Measurements from ENCODE around the gene TANGO2.

TANGO2 gene

DNA sequence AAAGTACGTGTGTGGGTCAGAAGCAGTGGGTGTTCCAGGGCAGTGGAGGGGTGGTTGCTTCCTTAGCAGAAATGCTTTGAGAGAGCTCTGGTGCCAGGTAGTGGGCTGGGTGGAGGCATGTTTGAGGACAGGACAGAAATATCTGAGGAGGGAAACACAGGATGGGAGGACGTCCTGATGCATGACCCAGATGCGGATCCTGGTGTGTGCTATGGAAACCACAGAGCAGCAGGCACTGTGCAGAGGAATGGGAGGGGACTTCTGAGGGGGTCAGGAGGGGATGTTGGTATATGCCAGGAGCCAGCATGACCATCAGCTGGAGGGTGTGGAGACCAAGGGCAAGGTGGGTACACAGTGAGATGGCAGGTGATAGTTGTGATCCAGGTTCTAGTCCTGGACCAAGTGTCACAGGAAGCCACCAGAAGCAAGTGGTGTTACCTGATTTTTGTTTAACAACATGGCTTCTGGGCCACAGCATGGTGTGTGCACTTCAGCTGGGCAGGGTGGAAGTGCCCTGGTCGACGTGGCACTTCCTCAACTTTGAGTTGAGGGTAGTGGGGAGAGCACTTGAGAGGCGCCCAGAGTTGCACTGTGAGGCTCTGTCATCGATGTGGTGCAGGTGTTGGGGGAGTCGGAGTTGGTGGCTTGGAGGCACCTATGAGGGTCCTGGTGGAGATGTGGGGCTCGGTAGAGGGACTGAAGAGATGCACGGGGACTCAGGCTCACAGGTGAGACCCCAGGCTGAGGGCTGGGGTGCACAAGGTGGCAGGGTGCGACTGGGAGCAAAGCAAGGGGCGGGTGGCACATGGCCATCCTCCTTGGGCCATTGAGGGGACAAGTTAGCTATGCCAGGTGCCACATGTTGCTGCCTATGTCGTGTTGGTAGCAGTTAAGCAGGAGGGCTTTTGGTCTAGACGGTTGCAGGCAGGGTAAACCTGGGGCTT lies 66.7 kb downstream of the TANGO2 start:
- Histone ChIP-seq H3K4ac (ENCODE audit: low read depth, low read length) (no peak overlapping the region), H3K36me3 (ENCODE audit: control insufficient read depth in 1 of 2, insufficient read depth in 2 of 2, low read length in 2 of 2) (peaks cover 65 to 67% of the 10 kb centered on the region in 2 experiments), H3K79me1 (ENCODE audit: low read length) (no peaks in the 10 kb centered on the region), H3K27me3 (ENCODE audit: insufficient read depth, low read length) (no peaks in the 10 kb centered on the region), H3K4me3 (ENCODE audit: low read depth, low read length) (no peak overlapping the region), H3K79me2 (ENCODE audit: control insufficient read depth, insufficient read depth, low read length, poor library complexity) (peaks cover 18% of the 10 kb centered on the region), H2BK120ac (ENCODE audit: insufficient read depth, low read length, poor library complexity) (no peak overlapping the region), H2AFZ (ENCODE audit: insufficient read depth, low read length, poor library complexity) (no peak overlapping the region), H2BK5ac (ENCODE audit: low read depth, low read length, poor library complexity) (no peak overlapping the region), H4K12ac (ENCODE audit: low read depth, low read length) (no peak overlapping the region), H3K18ac (ENCODE audit: low read length) (no peak overlapping the region), H2BK12ac (ENCODE audit: low read length) (no peak overlapping the region), H3K4me1 (ENCODE audit: control insufficient read depth in 1 of 2, insufficient read depth in 2 of 2, low read length in 2 of 2) (peaks cover 9 to 22% of the 10 kb centered on the region in 2 experiments), H3K14ac (ENCODE audit: low read length) (no peak overlapping the region), H4K8ac (ENCODE audit: low read depth, low read length) (no peak overlapping the region), H2AK5ac (ENCODE audit: low read length) (no peak overlapping the region), H3K9ac (ENCODE audit: low read length) (no peak overlapping the region), H3K4me2 (ENCODE audit: low read length) (no peak overlapping the region), H3K27ac (ENCODE audit: low read depth, low read length) (no peak overlapping the region), H3K9me3 (ENCODE audit: insufficient read depth, low read depth, low read length) (no peaks in the 10 kb centered on the region), H3K23ac (ENCODE audit: low read length) (no peak overlapping the region), H4K91ac (ENCODE audit: low read depth, low read length) (no peak overlapping the region)
- no CpG with 5 or more reads among the region's 14 CpGs for WGBS (ENCODE audit: extremely low coverage, insufficient coverage, insufficient read length)
- no peak for DNase-seq

DNA sequence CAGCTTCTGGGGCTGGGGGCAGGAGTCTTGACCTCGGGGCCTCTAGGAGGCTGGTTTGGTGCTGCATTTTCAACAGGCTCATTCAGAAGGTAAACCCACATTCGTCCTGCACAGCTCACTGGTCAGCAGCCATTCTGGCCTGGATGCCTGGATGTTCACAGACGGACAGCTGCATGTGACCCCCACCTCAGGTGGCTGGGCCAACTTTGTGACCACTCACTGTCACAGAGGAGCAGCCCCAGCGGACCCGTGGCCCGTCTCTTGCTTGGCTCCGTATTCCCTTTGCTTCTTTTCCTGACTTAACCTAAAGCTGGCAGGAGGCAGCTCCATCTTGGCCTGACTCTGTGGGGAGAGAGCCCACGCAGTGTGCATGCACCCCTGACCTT lies 67.3 kb downstream of the TANGO2 start:
- H3K79me1 ChIP-seq (ENCODE audit: low read length) = no peaks in the 10 kb centered on the region
- H2BK5ac ChIP-seq (ENCODE audit: low read depth, low read length, poor library complexity) = no peak overlapping the region
- H3K27me3 ChIP-seq (ENCODE audit: insufficient read depth, low read length) = no peaks in the 10 kb centered on the region
- H3K27ac ChIP-seq (ENCODE audit: low read depth, low read length) = no peak overlapping the region
- no peak overlapping the region for H4K12ac ChIP-seq (ENCODE audit: low read depth, low read length)
- H2AFZ ChIP-seq (ENCODE audit: insufficient read depth, low read length, poor library complexity) = no peak overlapping the region
- H3K14ac ChIP-seq (ENCODE audit: low read length) = no peak overlapping the region
- H3K9ac ChIP-seq (ENCODE audit: low read length) = no peak overlapping the region
- no peak overlapping the region for H2AK5ac ChIP-seq (ENCODE audit: low read length)
- H2BK12ac ChIP-seq (ENCODE audit: low read length) = no peak overlapping the region
- H3K4me2 ChIP-seq (ENCODE audit: low read length) = no peak overlapping the region
- no peak overlapping the region for H3K4ac ChIP-seq (ENCODE audit: low read depth, low read length)
- peaks cover 69 to 72% of the 10 kb centered on the region in 2 experiments for H3K36me3 ChIP-seq (ENCODE audit: control insufficient read depth in 1 of 2, insufficient read depth in 2 of 2, low read length in 2 of 2)
- H4K91ac ChIP-seq (ENCODE audit: low read depth, low read length) = no peak overlapping the region
- no peak overlapping the region for H2BK120ac ChIP-seq (ENCODE audit: insufficient read depth, low read length, poor library complexity)
- H3K23ac ChIP-seq (ENCODE audit: low read length) = no peak overlapping the region
- WGBS (ENCODE audit: extremely low coverage, insufficient coverage, insufficient read length) = no CpG with 5 or more reads among the region's 8 CpGs
- peaks cover 13% of the 10 kb centered on the region for H3K79me2 ChIP-seq (ENCODE audit: control insufficient read depth, insufficient read depth, low read length, poor library complexity)
- H3K4me3 ChIP-seq (ENCODE audit: low read depth, low read length) = no peak overlapping the region
- no peak overlapping the region for H4K8ac ChIP-seq (ENCODE audit: low read depth, low read length)
- no peak overlapping the region for H3K18ac ChIP-seq (ENCODE audit: low read length)
- no peak for DNase-seq
- H3K4me1 ChIP-seq (ENCODE audit: control insufficient read depth in 1 of 2, insufficient read depth in 2 of 2, low read length in 2 of 2) = peaks cover 2 to 15% of the 10 kb centered on the region in 2 experiments
- no peaks in the 10 kb centered on the region for H3K9me3 ChIP-seq (ENCODE audit: insufficient read depth, low read depth, low read length)

DNA sequence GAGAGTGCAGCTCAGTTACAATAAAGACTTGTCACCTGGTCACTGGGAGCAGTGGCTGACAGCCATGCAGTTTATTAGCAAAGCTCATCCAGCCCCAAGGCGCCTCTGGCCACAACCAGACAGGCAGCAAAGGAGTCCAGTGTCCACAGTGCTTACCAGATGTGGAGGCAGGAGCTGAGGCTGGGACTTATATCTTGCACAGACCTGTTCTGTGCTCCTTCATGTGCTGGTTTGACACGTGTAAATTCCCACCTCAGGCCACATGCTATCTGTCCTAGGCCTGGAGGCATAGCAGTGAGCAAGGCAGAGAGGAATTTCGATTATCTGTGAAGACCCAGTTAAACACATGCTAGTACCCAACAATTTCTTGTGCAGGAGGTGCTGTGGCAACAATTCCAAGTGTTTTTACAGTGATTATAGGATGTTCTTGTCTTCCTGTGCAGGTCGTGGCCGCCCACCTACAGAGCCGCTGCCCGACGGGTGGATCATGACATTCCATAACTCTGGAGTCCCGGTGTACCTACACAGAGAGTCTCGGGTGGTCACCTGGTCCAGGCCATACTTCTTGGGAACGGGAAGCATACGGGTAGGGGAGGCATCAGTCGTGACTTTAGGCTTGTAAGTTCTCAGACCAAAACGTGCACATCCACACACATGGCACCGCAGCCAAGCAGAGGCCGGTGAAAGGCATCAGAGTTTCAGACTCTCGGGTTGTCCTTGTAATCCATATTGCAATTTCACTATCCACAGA lies 68.5 kb downstream of the TANGO2 start:
- Histone ChIP-seq H3K9ac (ENCODE audit: low read length) (no peak overlapping the region), H3K27ac (ENCODE audit: low read depth, low read length) (no peak overlapping the region), H3K4me2 (ENCODE audit: low read length) (no peak overlapping the region), H3K4ac (ENCODE audit: low read depth, low read length) (no peak overlapping the region), H2BK5ac (ENCODE audit: low read depth, low read length, poor library complexity) (no peak overlapping the region), H3K18ac (ENCODE audit: low read length) (no peak overlapping the region), H4K91ac (ENCODE audit: low read depth, low read length) (no peak overlapping the region), H3K36me3 (ENCODE audit: control insufficient read depth in 1 of 2, insufficient read depth in 2 of 2, low read length in 2 of 2) (peaks cover 81 to 83% of the 10 kb centered on the region in 2 experiments), H2AK5ac (ENCODE audit: low read length) (no peak overlapping the region), H4K8ac (ENCODE audit: low read depth, low read length) (no peak overlapping the region), H3K79me2 (ENCODE audit: control insufficient read depth, insufficient read depth, low read length, poor library complexity) (peaks cover 6% of the 10 kb centered on the region), H3K9me3 (ENCODE audit: insufficient read depth, low read depth, low read length) (no peaks in the 10 kb centered on the region), H2AFZ (ENCODE audit: insufficient read depth, low read length, poor library complexity) (no peak overlapping the region), H2BK12ac (ENCODE audit: low read length) (no peak overlapping the region), H4K12ac (ENCODE audit: low read depth, low read length) (no peak overlapping the region), H3K14ac (ENCODE audit: low read length) (no peak overlapping the region), H3K27me3 (ENCODE audit: insufficient read depth, low read length) (no peaks in the 10 kb centered on the region), H3K23ac (ENCODE audit: low read length) (no peak overlapping the region), H2BK120ac (ENCODE audit: insufficient read depth, low read length, poor library complexity) (no peak overlapping the region), H3K4me3 (ENCODE audit: low read depth, low read length) (no peak overlapping the region), H3K4me1 (ENCODE audit: control insufficient read depth in 1 of 2, insufficient read depth in 2 of 2, low read length in 2 of 2) (peaks cover 0 to 6% of the 10 kb centered on the region in 2 experiments), H3K79me1 (ENCODE audit: low read length) (no peaks in the 10 kb centered on the region)
- peak; percentile 93 to 96 for DNase-seq
- WGBS (ENCODE audit: extremely low coverage, insufficient coverage, insufficient read length) = no CpG with 5 or more reads among the region's 17 CpGs

DNA sequence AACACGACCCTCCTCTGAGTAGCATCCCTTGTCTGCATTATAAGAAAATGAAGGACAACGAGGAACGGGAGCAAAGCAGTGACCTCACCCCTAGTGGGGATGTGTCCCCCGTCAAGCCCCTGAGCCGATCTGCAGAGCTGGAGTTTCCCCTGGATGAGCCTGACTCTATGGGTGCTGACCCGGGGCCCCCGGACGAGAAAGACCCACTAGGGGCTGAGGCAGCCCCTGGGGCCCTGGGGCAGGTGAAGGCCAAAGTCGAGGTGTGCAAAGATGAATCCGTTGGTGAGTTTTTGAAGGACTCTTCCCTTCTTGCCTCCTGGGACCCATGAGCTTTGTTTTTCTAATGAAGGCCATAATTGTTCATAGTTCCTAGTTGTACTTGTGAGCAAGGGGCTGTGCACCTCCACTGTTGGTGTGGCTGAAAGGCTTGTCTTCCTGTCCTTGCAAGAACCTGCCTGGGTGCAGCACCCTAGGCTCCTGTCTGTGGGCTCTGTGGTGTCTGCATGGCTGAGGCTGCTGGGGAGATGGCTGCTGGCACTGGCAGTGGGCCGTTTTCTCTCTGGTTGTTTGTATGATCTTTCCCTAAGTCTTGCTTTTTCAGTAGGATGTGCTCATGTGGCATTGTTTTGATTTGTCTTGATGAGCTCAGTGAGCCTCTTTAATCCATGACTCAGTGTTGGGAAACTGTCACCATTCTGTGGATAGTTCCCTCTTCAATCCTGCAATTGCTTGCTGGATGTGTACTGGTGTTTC lies 69.2 kb downstream of the TANGO2 start:
- Histone ChIP-seq H3K4me3 (ENCODE audit: low read depth, low read length) (no peak overlapping the region), H2BK120ac (ENCODE audit: insufficient read depth, low read length, poor library complexity) (no peak overlapping the region)
- WGBS (ENCODE audit: extremely low coverage, insufficient coverage, insufficient read length) = no CpG with 5 or more reads among the region's 11 CpGs

More for the DNA sequence above, 69.2 kb downstream of the TANGO2 start:
- no peak overlapping the region for H2BK12ac ChIP-seq (ENCODE audit: low read length)
- H2BK5ac ChIP-seq (ENCODE audit: low read depth, low read length, poor library complexity) = no peak overlapping the region
- H4K12ac ChIP-seq (ENCODE audit: low read depth, low read length) = no peak overlapping the region
- H3K4me2 ChIP-seq (ENCODE audit: low read length) = no peak overlapping the region
- no peak overlapping the region for H2AK5ac ChIP-seq (ENCODE audit: low read length)
- no peaks in the 10 kb centered on the region for H3K27me3 ChIP-seq (ENCODE audit: insufficient read depth, low read length)
- no peak overlapping the region for H4K8ac ChIP-seq (ENCODE audit: low read depth, low read length)
- H3K14ac ChIP-seq (ENCODE audit: low read length) = no peak overlapping the region
- peaks cover 0 to under 1% of the 10 kb centered on the region in 2 experiments for H3K4me1 ChIP-seq (ENCODE audit: control insufficient read depth in 1 of 2, insufficient read depth in 2 of 2, low read length in 2 of 2)
- no peak for DNase-seq
- no peaks in the 10 kb centered on the region for H3K79me1 ChIP-seq (ENCODE audit: low read length)
- no peak overlapping the region for H4K91ac ChIP-seq (ENCODE audit: low read depth, low read length)
- H3K36me3 ChIP-seq (ENCODE audit: control insufficient read depth in 1 of 2, insufficient read depth in 2 of 2, low read length in 2 of 2) = peaks cover 84 to 91% of the 10 kb centered on the region in 2 experiments
- no peaks in the 10 kb centered on the region for H3K79me2 ChIP-seq (ENCODE audit: control insufficient read depth, insufficient read depth, low read length, poor library complexity)
- H3K23ac ChIP-seq (ENCODE audit: low read length) = no peak overlapping the region
- no peak overlapping the region for H3K4ac ChIP-seq (ENCODE audit: low read depth, low read length)
- no peak overlapping the region for H3K27ac ChIP-seq (ENCODE audit: low read depth, low read length)
- H3K18ac ChIP-seq (ENCODE audit: low read length) = no peak overlapping the region
- no peak overlapping the region for H2AFZ ChIP-seq (ENCODE audit: insufficient read depth, low read length, poor library complexity)
- no peak overlapping the region for H3K9ac ChIP-seq (ENCODE audit: low read length)
- H3K9me3 ChIP-seq (ENCODE audit: insufficient read depth, low read depth, low read length) = no peaks in the 10 kb centered on the region
